Measurements from ENCODE around the gene SLC12A5.
"Not testable (repeated sequence)": the region's sequence is repeated elsewhere in the genome, so short reads cannot be mapped to it uniquely, and the experiment has no call there.

Gene SLC12A5

DNA sequence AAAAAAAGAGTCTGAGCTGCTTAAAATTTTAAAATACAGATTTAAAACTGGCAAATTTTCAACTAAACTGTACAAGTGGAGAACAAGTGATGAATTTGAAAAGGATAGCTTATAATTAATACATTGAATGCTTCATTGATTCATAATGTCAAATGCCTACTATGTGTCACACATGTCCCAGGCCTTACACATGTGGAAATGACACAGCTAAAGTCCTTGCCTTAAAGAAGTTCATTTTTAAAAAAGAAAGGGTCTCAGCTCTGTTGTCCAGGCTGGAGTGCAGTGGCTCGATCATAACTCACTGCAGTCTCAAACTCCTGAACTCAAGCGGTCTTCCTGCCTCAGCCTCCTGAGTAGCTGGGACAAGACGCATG, 55.8 kb downstream of the SLC12A5 start:
- no peak for DNase-seq

DNA sequence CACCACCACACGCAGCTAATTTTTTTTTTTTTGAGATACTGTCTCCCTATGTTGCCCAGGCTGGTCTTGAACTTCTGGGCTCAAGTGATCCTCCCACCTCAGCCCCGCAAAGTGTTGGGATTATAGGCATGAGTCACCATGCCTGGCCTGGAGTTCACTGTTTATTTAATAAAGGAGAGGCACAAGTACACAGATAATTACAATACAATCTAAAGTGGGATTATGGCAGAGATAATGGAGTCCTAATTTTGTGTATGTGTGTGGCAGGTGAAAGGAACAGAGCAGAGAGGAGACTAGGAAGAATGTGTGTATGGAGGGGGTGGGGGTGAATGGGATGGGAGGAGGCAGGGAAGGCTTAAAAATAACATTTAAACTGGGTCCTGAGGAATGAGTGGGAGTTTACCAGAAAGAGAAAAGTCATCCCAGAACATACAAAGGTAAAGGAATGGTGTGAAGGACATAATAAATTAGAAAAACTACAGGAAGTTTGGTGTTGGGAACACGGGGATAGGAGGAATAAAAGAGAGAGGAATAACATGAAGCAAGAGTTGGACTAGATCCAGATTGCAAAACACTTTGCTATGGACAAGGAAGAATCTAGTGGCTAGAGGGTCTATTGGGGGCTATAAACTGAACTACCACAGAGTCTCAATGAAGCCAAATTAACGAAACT, 56.3 kb downstream of the SLC12A5 start:
- peak; percentile 61 for DNase-seq

DNA sequence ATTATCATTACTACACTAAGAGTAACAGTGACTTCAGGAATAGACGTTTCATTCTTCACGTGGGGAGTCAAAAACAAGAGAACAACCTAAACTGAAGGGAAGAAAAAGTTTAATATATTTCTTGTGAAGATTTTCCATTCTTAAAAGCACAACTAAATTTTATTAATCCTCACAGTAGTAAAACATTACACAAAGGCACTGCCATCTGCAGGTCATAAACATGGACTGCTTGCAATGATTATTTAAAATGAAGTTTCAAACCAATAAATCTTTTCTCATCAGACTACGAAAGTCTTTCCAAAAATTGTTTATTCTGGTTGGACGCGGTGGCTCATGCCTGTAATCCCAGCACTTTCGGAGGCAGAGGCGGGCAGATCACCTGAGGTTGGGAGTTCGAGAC, 58.1 kb downstream of the SLC12A5 start:
- no peak for DNase-seq

DNA sequence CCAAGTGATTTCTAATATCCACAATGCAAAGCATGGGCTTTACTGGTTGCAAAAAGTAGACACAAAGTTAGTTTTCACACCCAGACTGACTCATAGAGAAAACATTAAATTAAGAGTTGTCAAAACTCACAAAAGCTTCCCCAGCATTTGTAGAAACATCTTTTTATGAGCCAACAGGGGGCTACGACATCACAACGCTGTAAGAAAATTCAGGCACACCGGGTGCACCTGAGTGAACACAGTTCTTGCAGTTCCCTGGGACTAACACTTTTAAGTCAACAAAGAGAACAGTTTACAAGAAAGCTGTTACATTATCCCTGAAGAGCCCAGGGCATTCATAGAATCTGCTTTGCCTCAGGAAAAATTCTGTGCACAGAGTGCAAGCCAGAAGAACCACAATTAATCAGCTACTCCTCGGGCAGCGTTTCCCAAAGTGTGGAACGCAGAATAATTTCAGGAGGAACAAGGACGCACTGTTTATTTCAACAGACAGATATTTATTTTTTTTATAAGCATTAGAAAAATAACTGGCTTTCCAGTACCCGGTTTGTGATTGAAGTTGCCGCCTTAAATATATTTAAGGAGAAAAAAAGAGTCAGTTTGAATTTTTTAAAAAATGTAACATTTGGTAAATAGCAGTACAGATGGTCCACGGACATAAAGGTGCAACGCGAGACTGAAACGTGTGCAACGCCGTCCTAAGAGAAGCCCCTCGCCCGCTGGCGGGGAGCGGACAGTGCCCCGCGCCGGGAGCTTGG, 59.6 kb downstream of the SLC12A5 start:
- peak; percentile 42 for DNase-seq

DNA sequence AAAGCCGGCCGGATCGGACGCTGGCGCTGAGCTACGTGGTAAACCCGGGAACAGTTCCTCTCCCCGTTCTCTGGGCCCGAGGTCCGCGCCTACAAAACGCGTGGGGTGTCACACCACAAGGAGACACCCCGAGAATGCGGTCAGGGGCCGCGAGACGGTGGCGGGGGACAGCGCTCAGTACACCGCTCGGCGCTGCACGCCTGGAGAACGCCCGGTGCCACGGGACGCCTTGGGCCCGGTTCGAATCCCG, 60.1 kb downstream of the SLC12A5 start:
- no peak for DNase-seq

DNA sequence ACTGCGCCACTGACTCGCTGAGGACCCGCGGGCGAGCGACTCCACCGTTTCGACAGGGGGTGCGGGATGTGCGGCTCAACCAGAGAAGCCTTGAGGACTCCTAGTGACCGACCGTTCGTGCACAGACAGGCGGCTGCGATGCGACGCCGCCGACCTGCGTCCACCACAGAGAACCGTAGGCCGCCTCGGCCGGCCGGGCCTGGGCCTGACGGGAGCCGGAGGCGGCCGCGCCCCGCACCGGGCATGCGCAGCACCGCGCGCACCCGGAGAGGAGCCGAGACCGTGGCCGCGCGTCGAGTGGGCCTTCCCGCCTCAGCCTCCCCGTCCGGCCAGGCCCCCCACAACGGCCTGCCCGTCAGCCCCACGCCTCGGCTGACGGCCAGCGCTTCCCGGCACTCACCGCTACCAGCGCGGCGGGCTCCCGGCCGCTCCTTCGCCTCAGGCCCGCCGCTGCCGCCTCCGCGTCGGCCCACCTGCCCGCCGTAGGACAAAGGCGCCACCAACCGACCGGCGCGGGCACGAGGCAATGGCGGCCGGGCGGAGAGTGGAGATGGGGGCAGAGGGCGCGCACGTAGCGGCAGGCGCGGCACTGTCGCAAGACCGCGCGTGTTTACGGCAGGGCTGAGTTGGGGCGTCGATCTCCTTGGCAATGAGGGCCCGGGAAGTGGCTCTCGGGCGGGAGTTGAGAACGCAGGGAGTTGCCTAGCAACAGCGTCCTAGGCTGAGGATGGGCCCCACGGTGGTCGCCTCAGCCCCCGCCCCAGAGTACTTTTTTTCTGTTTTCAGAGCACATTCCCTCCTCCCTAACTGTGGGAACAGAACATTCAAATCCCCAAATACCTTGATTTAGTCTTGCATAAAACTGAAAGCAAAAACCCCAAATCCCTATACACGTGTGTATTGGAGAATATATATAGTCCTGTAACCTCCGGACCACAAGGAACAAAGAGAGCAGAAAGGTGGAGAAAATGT, 60.7 kb downstream of the SLC12A5 start, which contains the start of gene NCOA5:
TSS of gene NCOA5 (minus strand) at position 546 of the 972 bp plus-strand sequence. CDS start 10,538 bp downstream, outside the sequence.
- DNase-seq, result peak; percentile 96

DNA sequence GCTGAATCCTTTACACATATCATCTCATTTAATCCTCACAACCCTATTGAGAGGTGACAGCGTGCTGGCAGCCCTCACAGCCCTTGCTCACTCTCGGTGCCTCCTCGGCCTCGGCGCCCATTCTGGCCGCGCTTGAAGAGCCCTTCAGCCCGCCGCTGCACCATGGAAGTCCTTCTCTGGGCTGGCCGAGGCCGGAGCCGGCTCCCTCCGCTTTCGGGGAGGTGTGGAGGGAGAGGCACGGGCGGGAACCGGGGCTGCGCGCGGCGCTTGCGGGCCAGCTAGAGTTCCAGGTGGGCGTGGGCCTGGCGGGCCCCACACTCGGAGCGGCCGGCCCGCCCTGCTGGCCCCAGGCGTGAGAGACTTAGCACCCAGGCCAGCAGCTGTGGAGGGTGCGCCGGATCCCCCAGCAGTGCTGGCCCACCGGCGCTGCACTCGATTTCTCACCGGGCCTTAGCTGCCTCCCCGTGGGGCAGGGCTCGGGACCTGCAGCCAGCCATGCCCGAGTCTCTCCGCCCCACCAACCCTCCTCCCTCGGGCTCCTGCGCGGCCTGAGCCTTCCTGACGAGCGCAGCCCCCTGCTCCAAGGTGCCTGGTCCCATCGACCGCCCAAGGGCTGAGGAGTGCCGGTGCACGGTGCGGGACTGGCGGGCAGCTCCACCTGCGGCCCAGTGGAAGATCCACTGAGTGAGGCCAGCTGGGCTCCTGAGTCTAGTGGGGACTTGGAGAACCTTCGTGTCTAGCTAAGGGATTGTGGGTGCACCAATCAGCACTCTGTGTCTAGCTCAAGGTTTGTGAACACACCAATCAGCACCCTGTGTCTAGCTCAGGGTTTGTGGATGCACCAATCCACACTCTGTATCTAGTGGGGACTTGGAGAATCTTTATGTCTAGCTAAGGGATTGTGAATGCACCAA, 62.9 kb downstream of the SLC12A5 start:
- DNase-seq, result not testable (repeated sequence)

DNA sequence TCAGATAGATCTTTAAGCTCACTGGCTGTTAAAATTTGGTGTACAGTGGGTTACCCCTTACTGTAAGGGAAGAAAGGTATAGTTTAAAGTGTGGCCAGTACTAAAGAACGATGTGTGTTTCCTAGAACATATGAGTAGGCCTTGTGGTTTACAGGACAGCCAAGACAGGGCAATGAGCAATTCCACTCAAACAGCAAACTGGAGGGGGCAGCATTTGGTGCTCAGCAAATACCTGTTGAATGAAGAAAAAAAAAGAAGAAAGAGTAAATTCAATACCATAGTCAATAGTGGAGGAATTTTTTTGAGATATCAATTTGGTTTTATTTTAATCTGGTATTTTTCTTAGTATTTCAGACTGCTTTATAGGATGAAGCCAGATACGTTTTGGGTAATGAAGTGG, 64.5 kb downstream of the SLC12A5 start:
- DNase-seq, result no peak

DNA sequence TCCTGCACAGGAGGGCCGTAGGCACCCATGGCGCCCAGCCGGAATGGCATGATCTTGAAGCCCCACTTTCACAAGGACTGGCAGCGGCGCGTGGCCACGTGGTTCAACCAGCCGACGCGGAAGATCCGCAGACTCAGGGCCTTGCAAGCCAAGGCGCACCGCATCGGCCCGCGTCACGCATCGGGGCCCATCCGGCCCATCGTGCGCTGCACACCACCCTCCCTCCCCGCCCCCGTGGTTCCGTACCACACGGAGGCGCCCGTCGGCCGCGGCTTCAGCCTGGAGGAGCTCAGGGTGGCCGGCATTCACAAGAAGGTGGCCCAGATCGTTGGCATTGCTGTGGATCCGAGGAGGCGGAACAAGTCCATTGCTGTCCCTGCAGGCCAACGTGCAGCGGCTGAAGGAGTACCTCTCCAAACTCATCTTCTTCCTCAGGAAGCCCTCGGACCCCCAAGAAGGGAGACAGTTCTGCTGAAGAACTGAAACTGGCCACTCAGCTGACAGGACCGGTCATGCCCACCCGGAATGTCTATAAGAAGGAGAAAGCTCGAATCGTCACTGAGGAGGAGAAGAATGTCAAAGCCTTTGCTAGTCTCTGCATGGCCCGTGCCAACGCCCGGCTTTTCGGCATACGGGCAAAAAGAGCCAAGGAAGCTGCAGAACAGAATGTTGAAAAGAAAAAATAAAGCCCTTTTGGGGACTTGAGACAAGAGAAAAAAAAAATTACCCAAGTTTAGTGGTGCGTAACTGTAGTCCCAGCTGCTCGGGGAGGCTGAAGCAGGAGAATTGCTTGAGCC, 70.7 kb downstream of the SLC12A5 start:
- no peak for DNase-seq

DNA sequence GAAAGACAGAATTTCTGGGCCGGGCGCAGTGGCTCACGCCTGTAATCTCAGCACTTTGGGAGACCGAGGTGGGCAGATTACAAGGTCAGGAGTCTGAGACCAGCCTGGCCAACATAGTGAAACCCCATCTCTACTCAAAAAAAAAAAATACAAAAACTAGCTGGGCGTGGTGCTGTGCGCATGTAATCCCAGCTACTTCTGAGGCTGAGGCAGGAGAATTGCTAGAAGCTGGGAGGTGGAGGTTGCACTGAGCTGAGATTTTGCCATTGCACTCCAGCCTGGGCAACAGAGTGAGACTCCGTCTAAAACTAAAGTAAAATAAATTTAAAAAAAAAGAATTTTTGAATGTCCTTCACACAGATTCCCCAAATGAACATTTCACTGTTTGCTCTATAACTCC, 71.4 kb downstream of the SLC12A5 start:
- not testable (repeated sequence) for DNase-seq

DNA sequence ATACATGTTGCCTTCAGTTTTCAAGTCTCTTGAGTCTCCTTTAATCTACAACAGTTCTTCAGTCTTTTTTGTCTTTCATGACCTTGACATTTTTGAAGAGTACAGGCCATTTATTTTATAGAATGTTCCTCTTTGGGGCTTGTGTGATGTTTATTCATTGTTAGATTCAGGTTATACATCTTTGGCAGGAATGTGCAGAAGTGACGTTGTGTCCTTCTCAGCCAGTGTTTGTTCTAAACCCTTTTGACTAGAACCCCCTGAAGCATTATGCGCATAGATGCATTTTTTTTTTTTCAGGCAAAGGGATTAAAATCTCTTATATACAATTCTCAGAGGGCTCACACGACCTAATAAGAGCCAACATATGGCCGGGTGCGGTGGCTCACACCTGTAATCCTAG, 72.0 kb downstream of the SLC12A5 start:
- no peak for DNase-seq

DNA sequence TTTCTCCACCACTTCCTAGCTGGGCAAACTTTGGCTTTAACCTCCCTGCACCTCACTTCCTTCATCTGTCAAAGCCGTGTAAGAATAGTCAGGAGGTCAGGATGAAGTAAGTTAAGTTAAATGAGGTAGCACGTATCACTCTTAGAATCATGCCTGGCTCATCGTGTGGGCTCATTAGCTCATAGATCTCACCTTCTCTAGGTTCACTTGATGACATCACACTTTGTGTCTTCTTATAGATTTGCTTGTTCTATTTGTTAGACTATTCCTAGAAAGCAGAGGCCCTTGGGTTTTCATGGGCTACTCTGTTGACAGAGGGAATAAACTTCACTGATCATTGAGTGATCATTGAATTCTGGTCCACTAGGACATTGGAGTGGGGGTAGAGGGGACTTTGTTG, 72.9 kb downstream of the SLC12A5 start:
- DNase-seq, result no peak

DNA sequence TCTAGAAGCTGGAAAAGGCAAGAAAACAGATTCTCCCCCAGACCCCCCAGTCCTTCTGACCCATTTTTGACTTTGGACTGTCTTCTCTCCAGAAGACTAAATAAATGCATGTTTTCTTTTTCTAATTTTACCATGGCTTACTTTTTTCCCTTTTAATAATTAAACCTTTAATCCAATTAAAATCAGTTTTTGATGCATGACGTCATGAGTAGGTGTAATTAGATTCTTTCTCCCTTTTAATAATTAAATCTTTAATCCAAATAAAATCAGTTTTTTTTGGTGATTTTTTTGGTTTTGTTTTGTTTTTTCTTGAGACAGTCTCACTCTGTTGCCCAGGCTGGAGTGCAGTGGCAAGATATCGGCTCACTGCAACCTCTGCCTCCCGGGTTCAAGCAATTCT, 73.9 kb downstream of the SLC12A5 start:
- no peak for DNase-seq

DNA sequence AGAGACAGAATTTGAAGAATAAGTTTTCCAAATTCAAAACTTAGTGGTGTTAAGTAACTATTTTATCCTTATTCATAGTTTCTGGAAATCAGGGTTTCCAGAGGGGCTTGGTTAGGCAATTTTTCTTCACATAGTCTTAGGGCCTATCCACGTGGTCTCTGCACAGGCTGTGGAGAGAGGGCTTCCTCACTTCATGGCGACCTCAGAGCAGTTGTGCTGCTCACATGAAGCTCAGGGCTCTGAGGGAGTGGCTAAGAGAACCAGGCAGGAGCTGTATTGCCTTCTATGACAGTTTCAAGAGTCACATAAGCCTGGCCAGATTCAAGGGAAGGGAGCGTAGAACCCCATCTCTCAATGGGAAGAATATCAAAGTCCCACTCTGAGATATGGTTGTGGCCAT, 75.2 kb downstream of the SLC12A5 start:
- DNase-seq, result no peak

DNA sequence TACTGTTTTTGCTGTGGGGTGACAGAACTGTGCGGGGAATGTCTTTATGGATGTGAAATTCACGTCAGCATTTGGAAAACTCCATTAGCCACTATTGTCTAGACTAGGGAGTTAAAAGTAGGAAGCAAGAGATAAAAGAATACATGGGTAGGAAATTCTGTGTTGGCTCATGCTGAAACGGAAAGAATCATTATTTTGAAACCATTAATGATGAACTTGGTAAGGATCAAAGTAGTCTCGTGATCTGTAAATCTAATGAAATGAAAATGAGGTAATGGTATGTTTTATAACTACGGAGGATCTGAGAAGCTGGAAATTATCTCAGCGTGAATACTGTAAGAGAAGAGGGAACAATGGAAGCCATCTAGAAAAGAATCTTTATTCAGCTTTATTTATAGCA, 78.0 kb downstream of the SLC12A5 start:
- no peak for DNase-seq

DNA sequence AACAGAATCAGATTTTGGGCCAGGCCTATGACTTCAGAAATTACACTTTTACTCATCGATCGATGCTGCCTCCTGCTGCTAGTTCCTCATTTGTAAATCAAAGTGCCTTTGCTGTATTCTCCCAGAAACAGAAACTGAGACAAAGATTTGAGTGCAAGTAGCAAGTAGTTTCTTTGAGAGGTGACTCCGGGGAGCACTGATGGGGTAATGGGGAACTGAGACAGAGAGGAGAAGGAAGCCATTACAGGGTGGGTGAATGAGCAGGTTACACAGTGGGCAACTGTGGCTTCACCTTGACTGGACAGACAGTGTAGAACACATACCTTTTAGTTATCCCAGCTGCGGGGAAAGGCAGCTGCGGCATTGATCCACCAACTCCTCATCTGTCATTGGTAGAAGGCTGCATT, 79.4 kb downstream of the SLC12A5 start:
- DNase-seq, result no peak

DNA sequence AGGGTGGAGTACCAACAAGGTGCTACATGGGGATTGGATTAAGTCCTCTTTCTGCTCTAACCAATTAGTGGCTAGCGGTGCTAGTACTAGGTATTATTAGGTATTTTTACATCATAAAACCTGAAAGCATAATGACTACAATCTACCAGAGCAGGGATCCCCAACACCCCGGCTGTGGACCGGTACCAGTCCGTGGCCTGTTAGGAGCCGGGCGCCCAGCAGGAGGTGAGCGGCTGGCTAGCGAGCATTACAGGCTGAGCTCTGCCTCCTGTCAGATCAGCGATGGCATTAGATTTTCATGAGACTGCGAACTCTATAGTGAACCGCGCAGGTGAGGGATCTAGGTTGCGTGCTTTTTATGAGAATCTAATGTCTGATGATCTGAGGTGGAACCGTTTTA, 80.0 kb downstream of the SLC12A5 start:
- no peak for DNase-seq

Measured in EL (cell line).